T follicular helper cell (primary cell): ENCODE results near the gene DRP2.
"Not testable (repeated sequence)": the region's sequence is repeated elsewhere in the genome, so short reads cannot be mapped to it uniquely, and the experiment has no call there.

Experiments
- DNase-seq: peaks from one replicate; pipeline ENCODE4 v3.0.0-alpha.2; 2020; ENCODE audit warnings: low read depth
- total RNA-seq, 2 experiments: gene quantifications; one replicate each; lab custom pipeline; 2026; lab: John Stamatoyannopoulos, UW

The DRP2 gene
- 1.3 to 1.8 reads per million in 2 experiments for total RNA-seq

- DNase-seq: no peak
These were observed at the start of gene DRP2 for GRCh38 chrX:101219116-101219863. TSS of gene DRP2 (plus strand) at chrX:101219786. CDS start at chrX:101231648, 11,862 bp downstream.

GRCh38 chrX:101171883-101172400, 47.6 kb upstream of the DRP2 start:
- DNase-seq: no peak

- DNase-seq: no peak
These were observed 43.1 kb upstream of the DRP2 start for GRCh38 chrX:101176439-101176838.

GRCh38 chrX:101184876-101185275, 34.7 kb upstream of the DRP2 start:
- not testable (repeated sequence) for DNase-seq

- not testable (repeated sequence) for DNase-seq
These were observed 31.6 kb upstream of the DRP2 start for GRCh38 chrX:101187961-101188360.

GRCh38 chrX:101190736-101191135, 28.9 kb upstream of the DRP2 start:
- DNase-seq: no peak

- DNase-seq: no peak
These were observed 28.3 kb upstream of the DRP2 start for GRCh38 chrX:101191217-101191750.

- no peak for DNase-seq
These were observed 24.0 kb upstream of the DRP2 start for GRCh38 chrX:101195442-101196173.

- DNase-seq: no peak
These were observed 15.7 kb upstream of the DRP2 start for GRCh38 chrX:101203761-101204351.

- no peak for DNase-seq
These were observed 13.1 kb upstream of the DRP2 start for GRCh38 chrX:101206471-101206870.

GRCh38 chrX:101208152-101208905, 11.3 kb upstream of the DRP2 start:
- no peak for DNase-seq

- DNase-seq: no peak
These were observed 9.0 kb upstream of the DRP2 start for GRCh38 chrX:101210630-101211029.

GRCh38 chrX:101217689-101218088, 1.9 kb upstream of the DRP2 start:
- no peak for DNase-seq

GRCh38 chrX:101219864-101220346, 319 bp downstream of the DRP2 start:
- DNase-seq: no peak

GRCh38 chrX:101220662-101221260, 1.2 kb downstream of the DRP2 start:
- DNase-seq: no peak

- no peak for DNase-seq
These were observed 3.6 kb downstream of the DRP2 start for GRCh38 chrX:101223226-101223625.

GRCh38 chrX:101229170-101229569, 9.6 kb downstream of the DRP2 start:
- no peak for DNase-seq

- no peak for DNase-seq
These were observed 11.1 kb downstream of the DRP2 start for GRCh38 chrX:101230636-101231035.

- DNase-seq: no peak
These were observed 11.5 kb downstream of the DRP2 start for GRCh38 chrX:101231080-101231479.

- DNase-seq: no peak
These were observed 12.7 kb downstream of the DRP2 start for GRCh38 chrX:101232316-101232715.

- DNase-seq: no peak
These were observed 17.5 kb downstream of the DRP2 start for GRCh38 chrX:101237041-101237440.
